HCT116 (cell line): ENCODE data around the gene DBNDD2. TPM values are rescaled to one million over a fixed set of nuclear protein-coding genes. Genes with fewer than 3 reads are reported as not detected.

ENCODE experiments used
- ATAC-seq: fragments of 200-7000 bp; cut with Tn5 transposase; 2 replicates; pipeline ENCODE4 v1.9.1; 2020; ENCODE audit warnings: mild to moderate bottlenecking, moderate library complexity
- BruUV-seq: library from RNA; stranded (reverse); fragments of 400-500 nt; replicated peaks from 2 replicates; lab custom pipeline; 2021; lab: Mats Ljungman, UMichigan
- CTCF ChIA-PET: fragments of 300-600 bp; sonication (Branson Sonifier 250); formaldehyde crosslinking; loops from one replicate; lab custom pipeline; 2021; ENCODE audit warnings: antibody characterized with exemption; lab: Charles Lee
- POLR2A ChIA-PET: fragments of 300-600, 350-600 bp; sonication (Branson Sonifier 250); formaldehyde crosslinking; loops from one replicate; lab custom pipeline; 2021; ENCODE audit warnings: antibody characterized with exemption; lab: Charles Lee
- RAD21 ChIA-PET, 2 experiments: fragments of 300-600 bp; sonication (Branson Sonifier 250); formaldehyde crosslinking; loops; one replicate each; lab custom pipeline; 2023; ENCODE audit warnings: low total read pairs in 2 of 2; ENCODE audit not compliant: uncharacterized antibody in 2 of 2, unreplicated experiment in 2 of 2, low non-redundant PET in 1 of 2; lab: Charles Lee
- DNase-seq: peaks from one replicate; pipeline ENCODE4 v3.0.0-alpha.2; 2010; ENCODE audit warnings: low read depth, low spot score
- H2AFZ ChIP-seq: fragments of 200-600 bp; shearing (Covaris generic), sonication (generic); 2 replicates; pipeline ENCODE4 v1.6.1; 2017; ENCODE audit warnings: low read depth, mixed run types, mixed read lengths, antibody characterized with exemption, low read length; ENCODE audit not compliant: poor library complexity, severe bottlenecking
- H3K27ac ChIP-seq: 2 replicates; pipeline ENCODE4 v1.5.1; 2012; ENCODE audit warnings: low read depth, low read length
- H3K27me3 ChIP-seq: fragments of 200-600 bp; sonication (generic); 2 replicates; pipeline ENCODE4 v1.6.1; 2016; ENCODE audit warnings: mixed run types, low read length, mixed read lengths; ENCODE audit not compliant: insufficient read depth
- H3K36me3 ChIP-seq, 2 experiments: fragments of 200-500 bp in 1 of 2; fragments of 200-600 bp in 1 of 2; sonication (Bioruptor generic) in 1 of 2; sonication (generic) in 1 of 2; 2 replicates each; pipeline versions ENCODE4 v1.5.1 to v1.6.1; 2014 to 2016; ENCODE audit warnings: low read length in 2 of 2, inconsistent platforms in 1 of 2, mixed read lengths in 1 of 2, mixed run types in 1 of 2; ENCODE audit not compliant: insufficient read depth in 2 of 2, control insufficient read depth in 1 of 2
- H3K4me1 ChIP-seq, 2 experiments: fragments of 200-600 bp in 1 of 2; sonication (generic) in 1 of 2; 2 replicates each; pipeline versions ENCODE4 v1.5.1 to v1.6.1; 2012 to 2017; ENCODE audit warnings: low read length in 2 of 2, inconsistent platforms in 1 of 2, mild to moderate bottlenecking in 1 of 2, mixed read lengths in 1 of 2, mixed run types in 1 of 2, moderate library complexity in 1 of 2; ENCODE audit not compliant: insufficient read depth in 2 of 2, control insufficient read depth in 1 of 2
- H3K4me2 ChIP-seq: fragments of 200-600 bp; sonication (generic); 2 replicates; pipeline ENCODE4 v1.6.1; 2017; ENCODE audit warnings: mixed run types, low read length, mixed read lengths
- H3K4me3 ChIP-seq, 2 experiments: fragments of 200-600 bp in 1 of 2; sonication (generic) in 1 of 2; replicated peaks in 1 of 2; 2 replicates each; pipeline ENCODE4 v1.5.1; 2011 to 2016; ENCODE audit warnings: low read length in 2 of 2, control low read depth in 1 of 2, low read depth in 1 of 2, mild to moderate bottlenecking in 1 of 2, mixed read lengths in 1 of 2, mixed run types in 1 of 2
- H3K79me2 ChIP-seq: fragments of 200-600 bp; sonication (generic); 2 replicates; pipeline ENCODE4 v1.6.1; 2017; ENCODE audit warnings: mild to moderate bottlenecking, mixed run types, low read length, moderate library complexity, mixed read lengths; ENCODE audit not compliant: insufficient read depth
- H3K9ac ChIP-seq: fragments of 200-600 bp; sonication (generic); 2 replicates; pipeline ENCODE4 v1.6.1; 2016; ENCODE audit warnings: low read length, mixed read lengths
- H3K9me2 ChIP-seq: fragments of 200-600 bp; sonication (generic), shearing (Covaris generic); 2 replicates; pipeline ENCODE4 v1.6.1; 2017; ENCODE audit warnings: mixed run types, mild to moderate bottlenecking, moderate library complexity; ENCODE audit not compliant: insufficient read depth
- H3K9me3 ChIP-seq, 2 experiments: fragments of 200-500 bp in 1 of 2; fragments of 200-600 bp in 1 of 2; sonication (Bioruptor generic) in 1 of 2; sonication (generic) in 1 of 2; 2 replicates each; pipeline ENCODE4 v1.6.1; 2014 to 2017; ENCODE audit warnings: low read length in 2 of 2, mixed read lengths in 2 of 2, inconsistent platforms in 1 of 2, low read depth in 1 of 2, mild to moderate bottlenecking in 1 of 2, mixed run types in 1 of 2, moderate library complexity in 1 of 2; ENCODE audit not compliant: control insufficient read depth in 1 of 2, insufficient read depth in 1 of 2
- H4K20me1 ChIP-seq: fragments of 200-600 bp; sonication (generic), shearing (Covaris generic); 2 replicates; pipeline ENCODE4 v1.6.1; 2017; ENCODE audit warnings: mixed run types, mild to moderate bottlenecking, moderate library complexity; ENCODE audit not compliant: insufficient read depth
- CTCF ChIP-seq, 3 experiments: fragments of 200-600 bp in 1 of 3; sonication (generic) in 1 of 3; IDR thresholded peaks in 2 of 3; conservative IDR thresholded peaks in 1 of 3; 2 replicates each; pipeline ENCODE4 v1.5.1; 2012 to 2017; ENCODE audit warnings: low read depth in 2 of 3, low read length in 2 of 3, antibody characterized with exemption in 1 of 3, borderline replicate concordance in 1 of 3, control low read depth in 1 of 3, mild to moderate bottlenecking in 1 of 3, mixed read lengths in 1 of 3, mixed run types in 1 of 3, moderate library complexity in 1 of 3; ENCODE audit not compliant: insufficient read depth in 1 of 3
- EZH2 ChIP-seq: fragments of 200-600 bp; sonication (generic); IDR thresholded peaks from 2 replicates; pipeline ENCODE4 v1.6.1; 2017; ENCODE audit warnings: antibody characterized with exemption, mixed run types
- EZH2phosphoT487 ChIP-seq: fragments of 200-600 bp; IDR thresholded peaks from 2 replicates; pipeline ENCODE4 v1.6.1; 2018; ENCODE audit warnings: antibody characterized with exemption, borderline replicate concordance
- POLR2AphosphoS5 ChIP-seq: IDR thresholded peaks from 2 replicates; pipeline ENCODE4 v1.6.1; 2011; ENCODE audit warnings: mild to moderate bottlenecking, low read depth, low read length, moderate library complexity
- RAD21 ChIP-seq: IDR thresholded peaks from 2 replicates; pipeline ENCODE4 v1.6.1; 2012; ENCODE audit warnings: low read depth, mild to moderate bottlenecking
- SRF ChIP-seq: IDR thresholded peaks from 2 replicates; pipeline ENCODE4 v1.6.1; 2012; ENCODE audit warnings: low read depth
- TCF7L2 ChIP-seq: IDR thresholded peaks from 2 replicates; pipeline ENCODE4 v1.7.0; 2011; ENCODE audit warnings: borderline replicate concordance, inconsistent platforms; ENCODE audit not compliant: insufficient read depth, insufficient read length; ENCODE audit errors: extremely low read depth
- YY1 ChIP-seq: IDR thresholded peaks from 2 replicates; pipeline ENCODE4 v1.6.1; 2011; ENCODE audit warnings: low read length, low read depth, moderate library complexity, mild to moderate bottlenecking; ENCODE audit not compliant: insufficient replicate concordance; ENCODE audit errors: extremely low read depth
- ZFX ChIP-seq: fragments of 450-650 bp; IDR thresholded peaks from 2 replicates; pipeline ENCODE4 v1.6.1; 2017
- ZNF274 ChIP-seq: fragments of 200-500 bp; sonication (Bioruptor generic); IDR thresholded peaks from 2 replicates; pipeline ENCODE4 v1.6.1; 2014; ENCODE audit warnings: mild to moderate bottlenecking, low read depth, low read length, inconsistent platforms
- intact Hi-C: fragments of 100-400 bp; cut with micrococcal nuclease; formaldehyde crosslinking; loops from 2 replicates; pipeline ENCODE4 v1.10.0; 2022
- total RNA-seq: library from RNA; stranded (reverse); gene quantifications from one replicate; pipeline ENCODE4 v1.2.1, GENCODE V29; 2021; ENCODE audit not compliant: unreplicated experiment

Gene DBNDD2
- total RNA-seq, 1 experiment from 2014 or later: 44.2 TPM

- POLR2A ChIA-PET: no interaction called here
- RAD21 ChIA-PET: no interaction called here
Observed at GRCh38 chr20:45412653-45413052, 4.6 kb downstream of the DBNDD2 start.

GRCh38 chr20:45413479-45413878 lies 5.4 kb downstream of the DBNDD2 start:
- no TSS peak for BruUV-seq
- no peaks in the 10 kb centered on the region for H3K9me2 ChIP-seq
- H3K36me3 ChIP-seq: peaks cover 8 to 17% of the 10 kb centered on the region in 2 experiments; a peak in 3 of 4 replicates
- H4K20me1 ChIP-seq: no peaks in the 10 kb centered on the region
- CTCF ChIA-PET: no interaction called here
- H3K9me3 ChIP-seq: no peaks in the 10 kb centered on the region
- peaks cover 25% of the 10 kb centered on the region for H3K79me2 ChIP-seq
- POLR2A ChIA-PET: no interaction called here
- ATAC-seq (no peak), DNase-seq (no peak)
- no peak overlapping the region for H2AFZ ChIP-seq
- no peak for TF ChIP-seq RAD21
- TF ChIP-seq POLR2AphosphoS5: no peak
- TF ChIP-seq CTCF (IDR thresholded peaks at IDR 0.05 in 2 of 3, conservative IDR thresholded peaks at IDR 0.05 in 1 of 3; ENCODE audit: borderline replicate concordance in 1 of 3, insufficient read depth in 1 of 3, low read depth in 2 of 3, low read length in 2 of 3): no peak
- TF ChIP-seq EZH2phosphoT487: no peak
- no peak overlapping the region for H3K4me3 ChIP-seq
- intact Hi-C loops: no loop called here
- no peak overlapping the region for H3K27ac ChIP-seq
- no peaks in the 10 kb centered on the region for H3K27me3 ChIP-seq
- H3K4me2 ChIP-seq: no peak overlapping the region
- RAD21 ChIA-PET: no interaction called here
- peaks cover 4 to 14% of the 10 kb centered on the region in 2 experiments; a peak in 3 of 4 replicates for H3K4me1 ChIP-seq
- H3K9ac ChIP-seq: no peak overlapping the region

More at GRCh38 chr20:45412653-45413052, 4.6 kb downstream of the DBNDD2 start:
- CTCF ChIA-PET: interaction anchor here (1.2 kb wide), 1 partner anchor 24 kb away, joined by 3 read pairs; no protein-coding TSS in a partner anchor
- intact Hi-C loops: no loop called here
- TF ChIP-seq ZNF274 (no peak), EZH2 (no peak), SRF (no peak), YY1 (no peak), ZFX (no peak), TCF7L2 (no peak)
- H3K9me3 ChIP-seq: no peaks in the 10 kb centered on the region
- H3K79me2 ChIP-seq: peaks cover 22% of the 10 kb centered on the region
- no peaks in the 10 kb centered on the region for H3K9me2 ChIP-seq
- H3K27ac ChIP-seq: no peak overlapping the region
- no peak overlapping the region for H3K9ac ChIP-seq
- no peaks in the 10 kb centered on the region for H4K20me1 ChIP-seq
- H3K4me2 ChIP-seq: no peak overlapping the region
- H3K36me3 ChIP-seq: peaks cover 8 to 11% of the 10 kb centered on the region in 2 experiments; a peak in 3 of 4 replicates
- H3K27me3 ChIP-seq: no peaks in the 10 kb centered on the region
- no peak for DNase-seq
- BruUV-seq: no TSS peak
- no peak overlapping the region for H2AFZ ChIP-seq
- no peak for ATAC-seq
- H3K4me3 ChIP-seq: no peak overlapping the region
- peaks cover 4 to 18% of the 10 kb centered on the region in 2 experiments; a peak in 3 of 4 replicates for H3K4me1 ChIP-seq
